GM12878 (cell line): Measurements from ENCODE around the gene PLEKHN1. TPM values are rescaled to one million over a fixed set of nuclear protein-coding genes. Genes with fewer than 3 reads are reported as not detected.
A peak's percentile ranks its signal among the peaks of the same experiment; 100 is the strongest.

ENCODE experiments used
- ATAC-seq: fragments of 200-7000 bp; cut with Tn5 transposase; 3 replicates; pipeline ENCODE4 v1.9.1; 2020; ENCODE audit warnings: mild to moderate bottlenecking, moderate library complexity
- BruUV-seq: library from RNA; stranded (reverse); fragments of 400-500 nt; replicated peaks from 2 replicates; lab custom pipeline; 2021; lab: Mats Ljungman, UMichigan
- CTCF ChIA-PET: fragments of 300-600 bp; sonication (Branson Sonifier 250); formaldehyde crosslinking; extraction: SDS; loops from one replicate; lab custom pipeline; 2021; ENCODE audit warnings: inconsistent platforms; lab: Yijun Ruan, JAX
- POLR2A ChIA-PET: fragments of 350-600 bp; formaldehyde crosslinking; extraction: SDS; loops from one replicate; lab custom pipeline; 2021; ENCODE audit warnings: inconsistent platforms; lab: Charles Lee
- RAD21 ChIA-PET: fragments of 300-600 bp; sonication (Branson Sonifier 250); formaldehyde crosslinking; loops from one replicate; lab custom pipeline; 2023; ENCODE audit warnings: antibody characterized with exemption; ENCODE audit not compliant: unreplicated experiment; lab: Charles Lee
- SMC1A ChIA-PET: fragments of 300-600 bp; sonication (Branson Sonifier 250); formaldehyde crosslinking; loops from one replicate; lab custom pipeline; 2023; ENCODE audit not compliant: unreplicated experiment, uncharacterized antibody; lab: Charles Lee
- DNase-seq: peaks from one replicate; pipeline ENCODE4 v3.0.0-alpha.2; 2011; ENCODE audit warnings: low read depth, low spot score
- FAIRE-seq: peaks from 3 replicates; lab custom pipeline; 2011; peaks lifted over from hg19 to GRCh38; lab: Jason Lieb, UNC
- H2AFZ ChIP-seq: 2 replicates; pipeline ENCODE4 v1.6.0; 2011; ENCODE audit warnings: low read depth, low read length, control low read depth; ENCODE audit not compliant: control insufficient read depth
- H3K27ac ChIP-seq: 2 replicates; pipeline ENCODE4 v1.5.1; 2011; ENCODE audit warnings: control low read depth; ENCODE audit not compliant: control insufficient read depth, insufficient read depth
- H3K27me3 ChIP-seq, 2 experiments: replicated peaks in 1 of 2; 2 replicates each; pipeline versions ENCODE4 v1.6.0 to v1.6.1; 2011; ENCODE audit warnings: low read length in 1 of 2; ENCODE audit not compliant: control insufficient read depth in 2 of 2, insufficient read depth in 2 of 2
- H3K36me3 ChIP-seq, 2 experiments: 2 replicates each; pipeline ENCODE4 v1.5.1; 2011; ENCODE audit warnings: low read length in 1 of 2; ENCODE audit not compliant: control insufficient read depth in 2 of 2, insufficient read depth in 2 of 2
- H3K4me1 ChIP-seq: 2 replicates; pipeline ENCODE4 v1.6.1; 2011; ENCODE audit warnings: mild to moderate bottlenecking, low read length, moderate library complexity, mixed read lengths; ENCODE audit not compliant: control insufficient read depth, insufficient read depth
- H3K4me2 ChIP-seq: 2 replicates; pipeline ENCODE4 v1.6.0; 2011; ENCODE audit warnings: control low read depth; ENCODE audit not compliant: control insufficient read depth, insufficient read depth
- H3K4me3 ChIP-seq: fragments of 200-600 bp; sonication (generic); 2 replicates; pipeline ENCODE4 v1.5.1; 2016
- H3K79me2 ChIP-seq: 2 replicates; pipeline ENCODE4 v1.6.0; 2011; ENCODE audit warnings: low read length; ENCODE audit not compliant: control insufficient read depth, insufficient read depth
- H3K9ac ChIP-seq: 2 replicates; pipeline ENCODE4 v1.8.0; 2011; ENCODE audit warnings: low read length, control low read depth, mixed read lengths; ENCODE audit not compliant: control insufficient read depth, insufficient read depth
- H3K9me3 ChIP-seq: replicated peaks from 3 replicates; pipeline ENCODE4 v1.5.1; 2011; ENCODE audit warnings: mild to moderate bottlenecking, low read length; ENCODE audit not compliant: control insufficient read depth, insufficient read depth
- H4K20me1 ChIP-seq: 2 replicates; pipeline ENCODE4 v1.6.0; 2011; ENCODE audit not compliant: control insufficient read depth, insufficient read depth
- BHLHE40 ChIP-seq, 2 experiments: fragments of 450-650 bp in 1 of 2; IDR thresholded peaks; 2 replicates each; pipeline ENCODE4 v1.6.1; 2011 to 2017; ENCODE audit warnings: low read depth in 2 of 2, borderline replicate concordance in 1 of 2, improper control_type of control experiment in 1 of 2, low read length in 1 of 2, mild to moderate bottlenecking in 1 of 2
- CEBPB ChIP-seq, 2 experiments: fragments of 150-350 bp in 1 of 2; IDR thresholded peaks; 2 replicates each; pipeline ENCODE4 v1.6.1; 2012 to 2014; ENCODE audit warnings: low read depth in 2 of 2, low read length in 2 of 2, borderline replicate concordance in 1 of 2, inconsistent platforms in 1 of 2
- STAT1 ChIP-seq: fragments of 450-650 bp; conservative IDR thresholded peaks from 2 replicates; pipeline ENCODE4 v1.6.1; 2014; ENCODE audit warnings: antibody characterized with exemption, mild to moderate bottlenecking
- SUZ12 ChIP-seq: fragments of 200-600 bp; sonication (generic); IDR thresholded peaks from one replicate; pipeline ENCODE4 v1.6.1; 2018; ENCODE audit warnings: antibody characterized with exemption, mild to moderate bottlenecking; ENCODE audit not compliant: unreplicated experiment
- TBL1XR1 ChIP-seq: IDR thresholded peaks from 2 replicates; pipeline ENCODE4 v1.6.1; 2012; ENCODE audit warnings: low read depth, low read length, improper control_type of control experiment
- ZNF217 ChIP-seq: fragments of 450-650 bp; IDR thresholded peaks from 2 replicates; pipeline ENCODE4 v1.6.1; 2017; ENCODE audit warnings: antibody characterized with exemption, mild to moderate bottlenecking
- ZNF622 ChIP-seq: fragments of 450-650 bp; IDR thresholded peaks from 2 replicates; pipeline ENCODE4 v1.6.1; 2017; ENCODE audit warnings: mild to moderate bottlenecking, inconsistent platforms
- WGBS: methylation state at CpG from one replicate; pipeline ENCODE4 v1.1.6; 2016; ENCODE audit warnings: low lambda C conversion rate; ENCODE audit not compliant: insufficient replicate concordance, insufficient coverage; ENCODE audit errors: missing lambda C conversion rate; 5-methylcytosine and 5-hydroxymethylcytosine counted together
- in situ Hi-C: fragments of 300-500 bp; cut with MboI; formaldehyde crosslinking; loops from 9 replicates; pipeline ENCODE4 v1.14.3; 2018; ENCODE audit warnings: mixed read lengths
- intact Hi-C: fragments of 100-400 bp; cut with micrococcal nuclease; formaldehyde crosslinking; loops from one replicate; pipeline ENCODE4 v1.14.2; 2022; ENCODE audit not compliant: unreplicated experiment
- polyA plus RNA-seq, 11 experiments: library from polyadenylated mRNA; depleted of rRNA in 4 of 11; unstranded in 6 of 11; stranded (reverse) in 5 of 11; fragments of >200 nt; fragmentation: Nextera tagmentation in 4 of 11; fragmentation: Illumina TruSeq in 1 of 11; extraction: Ambion mirVana in 4 of 11; extraction: Trizol in 1 of 11; gene quantifications; 1 replicate in 1 of 11; 2 replicates in 10 of 11; pipeline versions ENCODE4 v1.2.1 to v1.2.3, GENCODE V29; 2011 to 2016; ENCODE audit warnings: inconsistent platforms in 2 of 11, missing spikeins in 2 of 11, low read depth in 1 of 11
- total RNA-seq, 4 experiments: library from RNA; depleted of rRNA in 3 of 4; stranded (reverse); fragments of >200 nt in 3 of 4; fragmentation: Illumina TruSeq in 1 of 4; extraction: Trizol in 1 of 4; gene quantifications; 2 replicates each; pipeline versions ENCODE4 v1.2.1 to v1.2.3, GENCODE V29; 2013 to 2021
- TF ChIP-seq, protein P1 (sequence below): IDR thresholded peaks from 2 replicates; pipeline ENCODE4 v1.6.1; 2012; ENCODE audit warnings: low read depth, low read length, improper control_type of control experiment
- TF ChIP-seq, protein P2 (sequence below): fragments of 450-650 bp; IDR thresholded peaks from 2 replicates; pipeline ENCODE4 v1.6.1; 2017; ENCODE audit warnings: mild to moderate bottlenecking, low read depth, inconsistent platforms; ENCODE audit not compliant: poor library complexity, severe bottlenecking

PLEKHN1 gene
- total and polyA plus RNA-seq, 10 of the 15 experiments (the other 5 are each of a cell fraction or from before 2014, with no cell fraction given): 0.04 to 0.26 (median 0.18) TPM; not detected in 6

DNA sequence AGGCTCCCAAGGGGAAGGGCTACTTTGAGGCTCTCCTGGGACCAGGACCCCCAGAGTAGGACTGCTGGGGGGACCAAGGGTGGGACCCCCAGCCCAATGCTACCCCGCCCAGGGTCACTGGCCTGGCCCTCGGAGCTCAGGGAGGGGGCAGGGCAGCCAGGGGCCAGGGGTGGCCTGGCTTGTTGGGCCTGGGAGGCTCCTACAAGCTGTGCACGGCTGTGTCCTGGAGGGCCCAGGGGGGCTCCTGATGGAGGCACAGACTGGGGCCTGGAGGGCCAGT, 31.4 kb downstream of the PLEKHN1 start (continued):
- TF ChIP-seq, protein P1, sequence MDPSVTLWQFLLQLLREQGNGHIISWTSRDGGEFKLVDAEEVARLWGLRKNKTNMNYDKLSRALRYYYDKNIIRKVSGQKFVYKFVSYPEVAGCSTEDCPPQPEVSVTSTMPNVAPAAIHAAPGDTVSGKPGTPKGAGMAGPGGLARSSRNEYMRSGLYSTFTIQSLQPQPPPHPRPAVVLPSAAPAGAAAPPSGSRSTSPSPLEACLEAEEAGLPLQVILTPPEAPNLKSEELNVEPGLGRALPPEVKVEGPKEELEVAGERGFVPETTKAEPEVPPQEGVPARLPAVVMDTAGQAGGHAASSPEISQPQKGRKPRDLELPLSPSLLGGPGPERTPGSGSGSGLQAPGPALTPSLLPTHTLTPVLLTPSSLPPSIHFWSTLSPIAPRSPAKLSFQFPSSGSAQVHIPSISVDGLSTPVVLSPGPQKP: no peak
- TF ChIP-seq TBL1XR1 (no peak), CEBPB (IDR thresholded peaks at IDR 0.05; ENCODE audit: borderline replicate concordance in 1 of 2, low read depth in 2 of 2, low read length in 2 of 2) (no peak), ZNF217 (no peak)
- TF ChIP-seq, all 136 proteins: peak for 0

DNA sequence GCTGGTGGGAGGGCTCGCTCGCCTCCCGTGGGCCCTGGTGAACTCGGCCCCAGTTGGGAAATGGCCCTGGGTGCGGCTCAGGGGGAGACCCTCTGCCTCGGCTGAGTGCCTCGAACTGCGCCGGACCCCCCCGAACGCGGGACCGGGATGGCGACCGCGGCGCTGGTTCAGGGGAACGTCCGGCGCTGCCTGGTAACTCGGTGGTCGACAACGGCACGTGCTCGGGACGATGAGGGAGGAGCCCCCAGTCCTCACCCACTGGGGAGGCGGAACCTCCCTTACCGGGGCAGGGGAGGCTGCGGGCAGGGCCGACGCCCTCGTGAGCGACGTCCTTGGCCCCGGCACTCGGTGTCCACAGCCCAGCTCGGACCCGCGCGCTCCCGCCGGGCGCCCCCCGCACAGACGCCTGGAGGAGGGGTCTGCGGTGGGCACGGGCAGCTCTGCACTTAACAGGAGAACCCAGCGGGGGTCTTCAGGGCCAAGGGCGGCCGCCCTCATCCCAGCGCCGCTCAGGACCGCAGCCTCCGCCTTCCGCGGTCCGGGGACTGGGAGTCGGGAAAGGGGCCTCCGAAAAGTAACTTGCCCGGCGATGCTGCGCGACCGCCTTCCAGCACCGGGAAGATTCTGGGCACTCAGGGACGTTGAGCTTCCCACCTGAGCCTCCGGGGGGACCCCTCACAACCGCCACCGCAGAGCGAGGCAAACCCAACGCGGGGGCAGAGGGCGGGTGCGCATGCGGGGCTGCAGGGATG, 31.9 kb downstream of the PLEKHN1 start:
- no peaks in the 10 kb centered on the region for H3K79me2 ChIP-seq
- ChIA-PET CTCF (interaction anchor here (1.1 kb wide), 1 partner anchor 14 kb away, joined by 3 read pairs; no protein-coding TSS in a partner anchor), POLR2A (no interaction called here), RAD21 (no interaction called here), SMC1A (interaction anchor here (0.7 to 1.3 kb wide), 2 partner anchors 14 to 15 kb away, joined by 3 read pairs; partner anchors contain the start of gene ISG15)
- H3K27me3 ChIP-seq: peaks cover 0 to 17% of the 10 kb centered on the region in 2 experiments; a peak in 2 of 4 replicates
- no peak overlapping the region for H2AFZ ChIP-seq
- no peak overlapping the region for H3K9ac ChIP-seq
- DNase-seq: no peak
- no peaks in the 10 kb centered on the region for H4K20me1 ChIP-seq
- peaks cover 17% of the 10 kb centered on the region for H3K4me1 ChIP-seq
- BruUV-seq: no TSS peak
- no peaks in the 10 kb centered on the region for H3K36me3 ChIP-seq
- no peak overlapping the region for H3K4me3 ChIP-seq
- TF ChIP-seq STAT1 (no peak), SUZ12 (peak; percentile 61), BHLHE40 (IDR thresholded peaks at IDR 0.05; ENCODE audit: borderline replicate concordance in 1 of 2, low read depth in 2 of 2, low read length in 1 of 2) (peak in 1 of 2 experiments; percentile 45; a peak in 1 of 4 replicates), ZNF622 (no peak)
- TF ChIP-seq, protein P2, sequence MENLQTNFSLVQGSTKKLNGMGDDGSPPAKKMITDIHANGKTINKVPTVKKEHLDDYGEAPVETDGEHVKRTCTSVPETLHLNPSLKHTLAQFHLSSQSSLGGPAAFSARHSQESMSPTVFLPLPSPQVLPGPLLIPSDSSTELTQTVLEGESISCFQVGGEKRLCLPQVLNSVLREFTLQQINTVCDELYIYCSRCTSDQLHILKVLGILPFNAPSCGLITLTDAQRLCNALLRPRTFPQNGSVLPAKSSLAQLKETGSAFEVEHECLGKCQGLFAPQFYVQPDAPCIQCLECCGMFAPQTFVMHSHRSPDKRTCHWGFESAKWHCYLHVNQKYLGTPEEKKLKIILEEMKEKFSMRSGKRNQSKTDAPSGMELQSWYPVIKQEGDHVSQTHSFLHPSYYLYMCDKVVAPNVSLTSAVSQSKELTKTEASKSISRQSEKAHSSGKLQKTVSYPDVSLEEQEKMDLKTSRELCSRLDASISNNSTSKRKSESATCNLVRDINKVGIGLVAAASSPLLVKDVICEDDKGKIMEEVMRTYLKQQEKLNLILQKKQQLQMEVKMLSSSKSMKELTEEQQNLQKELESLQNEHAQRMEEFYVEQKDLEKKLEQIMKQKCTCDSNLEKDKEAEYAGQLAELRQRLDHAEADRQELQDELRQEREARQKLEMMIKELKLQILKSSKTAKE: no peak
- no peak overlapping the region for H3K27ac ChIP-seq
- intact Hi-C loops (no loop called here), in situ Hi-C loops (no loop called here)
- no peak for FAIRE-seq
- H3K4me2 ChIP-seq: no peak overlapping the region
- peaks cover 2% of the 10 kb centered on the region; the same call in 1 of the 3 replicates for H3K9me3 ChIP-seq
- WGBS: 56% methylated on average over 45 of the region's 75 CpGs
- ATAC-seq: no peak
